ENCODE data around the gene GPSM1.
A peak's percentile ranks its signal among the peaks of the same experiment; 100 is the strongest.

The GPSM1 gene

GRCh38 chr9:136327304-136327974, at the start of gene GPSM1:
Gene GPSM1, plus strand, starts transcription at chr9:136327539. Its CDS starts 157 bp downstream, at chr9:136327696.
- H3K4me3 ChIP-seq (ENCODE audit: low read length) = peak within 1 kb of the TSS; percentile 71
- TF ChIP-seq CTCF (conservative IDR thresholded peaks at IDR 0.05; ENCODE audit: low read depth, low read length) = no peak
- DNase-seq (ENCODE audit: low read depth) = no peak

GRCh38 chr9:136277746-136278145, 49.6 kb upstream of the GPSM1 start:
- H3K4me3 ChIP-seq (ENCODE audit: low read length) = no peak overlapping the region
- no peak for TF ChIP-seq CTCF (conservative IDR thresholded peaks at IDR 0.05; ENCODE audit: low read depth, low read length)
- DNase-seq (ENCODE audit: low read depth) = no peak

GRCh38 chr9:136278221-136278620, 49.1 kb upstream of the GPSM1 start:
- H3K4me3 ChIP-seq (ENCODE audit: low read length) = no peak overlapping the region
- TF ChIP-seq CTCF (conservative IDR thresholded peaks at IDR 0.05; ENCODE audit: low read depth, low read length) = no peak
- no peak for DNase-seq (ENCODE audit: low read depth)

- no peak for DNase-seq (ENCODE audit: low read depth)
- H3K4me3 ChIP-seq (ENCODE audit: low read length) = no peak overlapping the region
- no peak for TF ChIP-seq CTCF (conservative IDR thresholded peaks at IDR 0.05; ENCODE audit: low read depth, low read length)
Observed at GRCh38 chr9:136278894-136279293, 48.4 kb upstream of the GPSM1 start.

- no peak for DNase-seq (ENCODE audit: low read depth)
- no peak overlapping the region for H3K4me3 ChIP-seq (ENCODE audit: low read length)
- TF ChIP-seq CTCF (conservative IDR thresholded peaks at IDR 0.05; ENCODE audit: low read depth, low read length) = no peak
Observed at GRCh38 chr9:136279471-136279870, 47.9 kb upstream of the GPSM1 start.

GRCh38 chr9:136280535-136281315, 46.6 kb upstream of the GPSM1 start:
- DNase-seq (ENCODE audit: low read depth) = no peak
- H3K4me3 ChIP-seq (ENCODE audit: low read length) = no peak overlapping the region
- TF ChIP-seq CTCF (conservative IDR thresholded peaks at IDR 0.05; ENCODE audit: low read depth, low read length) = no peak
